Endothelial cell of umbilical vein (primary cell): ENCODE results near the gene MARCHF7.

Source experiments
- EZH2 ChIP-seq: IDR thresholded peaks from 2 replicates; pipeline ENCODE4 v1.6.1; 2012; ENCODE audit warnings: borderline replicate concordance, low read depth, mild to moderate bottlenecking, moderate library complexity, low read length, inconsistent platforms; ENCODE audit not compliant: severe bottlenecking
- GATA2 ChIP-seq: IDR thresholded peaks from 2 replicates; pipeline ENCODE4 v1.7.0; 2011; ENCODE audit warnings: low read depth, mild to moderate bottlenecking, moderate library complexity, mixed read lengths, low read length; ENCODE audit not compliant: insufficient read length, insufficient read depth
- MYC ChIP-seq: IDR thresholded peaks from one replicate; pipeline ENCODE4 v1.6.1; 2011; ENCODE audit warnings: mild to moderate bottlenecking, low read depth, low read length
- POLR2A ChIP-seq: IDR thresholded peaks from 2 replicates; pipeline ENCODE4 v1.6.1; 2012; ENCODE audit warnings: low read depth, mild to moderate bottlenecking, control low read depth, low read length
- POLR2AphosphoS5 ChIP-seq: IDR thresholded peaks from 2 replicates; pipeline ENCODE4 v1.6.1; 2012; ENCODE audit warnings: low read depth, mild to moderate bottlenecking, control low read depth, low read length, moderate library complexity; ENCODE audit not compliant: insufficient read depth
- TF ChIP-seq, protein P1 (sequence below), 2 donors: IDR thresholded peaks; 1 replicate in 1 of 2; 2 replicates in 1 of 2; pipeline ENCODE4 v1.5.1; 2011; ENCODE audit warnings: low read length in 2 of 2, mild to moderate bottlenecking in 2 of 2, moderate library complexity in 2 of 2, control low read depth in 1 of 2, inconsistent platforms in 1 of 2, low read depth in 1 of 2; ENCODE audit not compliant: insufficient read depth in 1 of 2; ENCODE audit errors: extremely low read depth in 1 of 2
- TF ChIP-seq, protein P2 (sequence below): IDR thresholded peaks from 2 replicates; pipeline ENCODE4 v1.6.1; 2011; ENCODE audit not compliant: insufficient read depth, insufficient read length

DNA sequence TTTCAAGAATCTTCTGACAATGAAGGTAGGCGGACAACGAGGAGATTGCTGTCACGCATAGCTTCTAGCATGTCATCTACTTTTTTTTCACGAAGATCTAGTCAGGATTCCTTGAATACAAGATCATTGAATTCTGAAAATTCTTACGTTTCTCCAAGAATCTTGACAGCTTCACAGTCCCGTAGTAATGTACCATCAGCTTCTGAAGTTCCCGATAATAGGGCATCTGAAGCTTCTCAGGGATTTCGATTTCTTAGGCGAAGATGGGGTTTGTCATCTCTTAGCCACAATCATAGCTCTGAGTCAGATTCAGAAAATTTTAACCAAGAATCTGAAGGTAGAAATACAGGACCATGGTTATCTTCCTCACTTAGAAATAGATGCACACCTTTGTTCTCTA lies 35.8 kb downstream of the MARCHF7 start:
- TF ChIP-seq, protein P1, sequence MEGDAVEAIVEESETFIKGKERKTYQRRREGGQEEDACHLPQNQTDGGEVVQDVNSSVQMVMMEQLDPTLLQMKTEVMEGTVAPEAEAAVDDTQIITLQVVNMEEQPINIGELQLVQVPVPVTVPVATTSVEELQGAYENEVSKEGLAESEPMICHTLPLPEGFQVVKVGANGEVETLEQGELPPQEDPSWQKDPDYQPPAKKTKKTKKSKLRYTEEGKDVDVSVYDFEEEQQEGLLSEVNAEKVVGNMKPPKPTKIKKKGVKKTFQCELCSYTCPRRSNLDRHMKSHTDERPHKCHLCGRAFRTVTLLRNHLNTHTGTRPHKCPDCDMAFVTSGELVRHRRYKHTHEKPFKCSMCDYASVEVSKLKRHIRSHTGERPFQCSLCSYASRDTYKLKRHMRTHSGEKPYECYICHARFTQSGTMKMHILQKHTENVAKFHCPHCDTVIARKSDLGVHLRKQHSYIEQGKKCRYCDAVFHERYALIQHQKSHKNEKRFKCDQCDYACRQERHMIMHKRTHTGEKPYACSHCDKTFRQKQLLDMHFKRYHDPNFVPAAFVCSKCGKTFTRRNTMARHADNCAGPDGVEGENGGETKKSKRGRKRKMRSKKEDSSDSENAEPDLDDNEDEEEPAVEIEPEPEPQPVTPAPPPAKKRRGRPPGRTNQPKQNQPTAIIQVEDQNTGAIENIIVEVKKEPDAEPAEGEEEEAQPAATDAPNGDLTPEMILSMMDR (IDR thresholded peaks at IDR 0.05; ENCODE audit: extremely low read depth in 1 of 2, insufficient read depth in 1 of 2, low read depth in 1 of 2, low read length in 2 of 2): no peak
- TF ChIP-seq EZH2 (no peak), POLR2AphosphoS5 (no peak), GATA2 (no peak), POLR2A (no peak), MYC (no peak)
- TF ChIP-seq, protein P2, sequence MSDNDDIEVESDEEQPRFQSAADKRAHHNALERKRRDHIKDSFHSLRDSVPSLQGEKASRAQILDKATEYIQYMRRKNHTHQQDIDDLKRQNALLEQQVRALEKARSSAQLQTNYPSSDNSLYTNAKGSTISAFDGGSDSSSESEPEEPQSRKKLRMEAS: no peak
